SJCRH30 (cell line): ENCODE measurements around the gene ASF1B. TPM values are rescaled to one million over a fixed set of nuclear protein-coding genes. Genes with fewer than 3 reads are reported as not detected.

Experiments used
- DNase-seq, 2 experiments: peaks; one replicate each; pipeline ENCODE4 v3.0.0-alpha.2; 2015 to 2020
- H3K27ac ChIP-seq: fragments of 250-450 bp; sonication (Bioruptor Pico); 2 replicates; pipeline ENCODE4 v1.5.1; 2020; ENCODE audit warnings: mild to moderate bottlenecking, moderate library complexity
- H3K27me3 ChIP-seq: fragments of 250-450 bp; sonication (Bioruptor Pico); 2 replicates; pipeline ENCODE4 v1.5.1; 2020; ENCODE audit warnings: mild to moderate bottlenecking, moderate library complexity
- H3K36me3 ChIP-seq: fragments of 250-450 bp; sonication (Bioruptor Pico); 2 replicates; pipeline ENCODE4 v1.5.1; 2020; ENCODE audit warnings: mild to moderate bottlenecking, moderate library complexity
- H3K4me1 ChIP-seq: fragments of 250-450 bp; sonication (Bioruptor Pico); 2 replicates; pipeline ENCODE4 v1.5.1; 2020; ENCODE audit warnings: mild to moderate bottlenecking, moderate library complexity
- H3K4me3 ChIP-seq: fragments of 250-450 bp; sonication (Bioruptor Pico); 2 replicates; pipeline ENCODE4 v1.5.1; 2020; ENCODE audit warnings: mild to moderate bottlenecking, moderate library complexity
- H3K9me3 ChIP-seq: fragments of 250-450 bp; sonication (Bioruptor Pico); replicated peaks from 2 replicates; pipeline ENCODE4 v1.5.1; 2020; ENCODE audit warnings: mild to moderate bottlenecking, moderate library complexity
- total RNA-seq: library from RNA; depleted of rRNA; stranded (reverse); fragments of >200 nt; shearing (Covaris generic); gene quantifications from 2 replicates; pipeline ENCODE4 v1.2.3, GENCODE V29; 2014

ASF1B gene
- total RNA-seq, 1 experiment from 2014 or later, result 102 TPM

GRCh38 chr19:14113762-14114414 lies 22.5 kb downstream of the ASF1B start:
- Histone ChIP-seq H3K4me1 (peaks cover 21% of the 10 kb centered on the region), H3K36me3 (peaks cover 3% of the 10 kb centered on the region; the same call in 1 of the 2 replicates), H3K27ac (no peak overlapping the region), H3K9me3 (no peaks in the 10 kb centered on the region), H3K4me3 (no peak overlapping the region), H3K27me3 (no peaks in the 10 kb centered on the region)
- DNase-seq, result peak; percentile 49 to 55

- Histone ChIP-seq H3K36me3 (peaks cover 7% of the 10 kb centered on the region; the same call in 1 of the 2 replicates), H3K27me3 (no peaks in the 10 kb centered on the region), H3K4me1 (peaks cover 15% of the 10 kb centered on the region), H3K27ac (peak overlapping the region; percentile 57), H3K9me3 (no peaks in the 10 kb centered on the region), H3K4me3 (peak overlapping the region; percentile 11; the same call in 1 of the 2 replicates)
- peak in 1 of 2 experiments; percentile 54 for DNase-seq
Measured at GRCh38 chr19:14112809-14113385, 23.5 kb downstream of the ASF1B start.

- H3K36me3 ChIP-seq, result peaks cover 7% of the 10 kb centered on the region; the same call in 1 of the 2 replicates
- no peak for DNase-seq
- no peak overlapping the region for H3K4me3 ChIP-seq
- H3K27ac ChIP-seq, result peak overlapping the region; percentile 57
- no peaks in the 10 kb centered on the region for H3K27me3 ChIP-seq
- peaks cover 15% of the 10 kb centered on the region for H3K4me1 ChIP-seq
- no peaks in the 10 kb centered on the region for H3K9me3 ChIP-seq
Measured at GRCh38 chr19:14112051-14112808, 24.2 kb downstream of the ASF1B start.

- no peak for DNase-seq
- peaks cover 15% of the 10 kb centered on the region for H3K4me1 ChIP-seq
- peaks cover 10% of the 10 kb centered on the region; the same call in 1 of the 2 replicates for H3K36me3 ChIP-seq
- no peak overlapping the region for H3K27ac ChIP-seq
- H3K9me3 ChIP-seq, result no peaks in the 10 kb centered on the region
- H3K27me3 ChIP-seq, result no peaks in the 10 kb centered on the region
- no peak overlapping the region for H3K4me3 ChIP-seq
Measured at GRCh38 chr19:14111486-14111885, 24.9 kb downstream of the ASF1B start.

GRCh38 chr19:14110650-14111049 lies 25.7 kb downstream of the ASF1B start:
- H3K4me3 ChIP-seq, result no peak overlapping the region
- no peaks in the 10 kb centered on the region for H3K9me3 ChIP-seq
- peaks cover 15% of the 10 kb centered on the region for H3K4me1 ChIP-seq
- DNase-seq, result no peak
- no peaks in the 10 kb centered on the region for H3K27me3 ChIP-seq
- no peak overlapping the region for H3K27ac ChIP-seq
- H3K36me3 ChIP-seq, result peaks cover 18% of the 10 kb centered on the region

- no peak overlapping the region for H3K4me3 ChIP-seq
- H3K4me1 ChIP-seq, result peaks cover 5% of the 10 kb centered on the region
- DNase-seq, result no peak
- peaks cover 37% of the 10 kb centered on the region for H3K36me3 ChIP-seq
- no peaks in the 10 kb centered on the region for H3K27me3 ChIP-seq
- no peaks in the 10 kb centered on the region for H3K9me3 ChIP-seq
- H3K27ac ChIP-seq, result no peak overlapping the region
Measured at GRCh38 chr19:14107581-14108461, 28.6 kb downstream of the ASF1B start.

GRCh38 chr19:14106840-14107239 lies 29.5 kb downstream of the ASF1B start:
- Histone ChIP-seq H3K4me1 (no peaks in the 10 kb centered on the region), H3K36me3 (peaks cover 43% of the 10 kb centered on the region), H3K4me3 (no peak overlapping the region), H3K9me3 (no peaks in the 10 kb centered on the region), H3K27me3 (no peaks in the 10 kb centered on the region), H3K27ac (no peak overlapping the region)
- DNase-seq, result no peak

- Histone ChIP-seq H3K27ac (no peak overlapping the region), H3K4me3 (no peak overlapping the region), H3K4me1 (no peaks in the 10 kb centered on the region), H3K9me3 (no peaks in the 10 kb centered on the region), H3K27me3 (no peaks in the 10 kb centered on the region), H3K36me3 (peaks cover 53% of the 10 kb centered on the region)
- no peak for DNase-seq
Measured at GRCh38 chr19:14105680-14106079, 30.7 kb downstream of the ASF1B start.

GRCh38 chr19:14103310-14103709 lies 33.1 kb downstream of the ASF1B start:
- Histone ChIP-seq H3K4me3 (no peak overlapping the region), H3K36me3 (peaks cover 61% of the 10 kb centered on the region), H3K27me3 (no peaks in the 10 kb centered on the region), H3K9me3 (no peaks in the 10 kb centered on the region), H3K27ac (no peak overlapping the region), H3K4me1 (no peaks in the 10 kb centered on the region)
- DNase-seq, result no peak

GRCh38 chr19:14102756-14103155 lies 33.6 kb downstream of the ASF1B start:
- no peaks in the 10 kb centered on the region for H3K9me3 ChIP-seq
- H3K27ac ChIP-seq, result no peak overlapping the region
- no peaks in the 10 kb centered on the region for H3K27me3 ChIP-seq
- H3K4me3 ChIP-seq, result no peak overlapping the region
- H3K4me1 ChIP-seq, result no peaks in the 10 kb centered on the region
- no peak for DNase-seq
- H3K36me3 ChIP-seq, result peaks cover 61% of the 10 kb centered on the region

GRCh38 chr19:14102102-14102696 lies 34.2 kb downstream of the ASF1B start:
- H3K27me3 ChIP-seq, result no peaks in the 10 kb centered on the region
- H3K9me3 ChIP-seq, result no peaks in the 10 kb centered on the region
- H3K27ac ChIP-seq, result no peak overlapping the region
- no peak overlapping the region for H3K4me3 ChIP-seq
- H3K36me3 ChIP-seq, result peaks cover 66% of the 10 kb centered on the region
- DNase-seq, result no peak
- H3K4me1 ChIP-seq, result no peaks in the 10 kb centered on the region

GRCh38 chr19:14101003-14101545 lies 35.3 kb downstream of the ASF1B start:
- Histone ChIP-seq H3K9me3 (no peaks in the 10 kb centered on the region), H3K27ac (no peak overlapping the region), H3K4me1 (no peaks in the 10 kb centered on the region), H3K27me3 (no peaks in the 10 kb centered on the region), H3K36me3 (peaks cover 69% of the 10 kb centered on the region), H3K4me3 (no peak overlapping the region)
- no peak for DNase-seq

- Histone ChIP-seq H3K4me1 (no peaks in the 10 kb centered on the region), H3K27ac (no peak overlapping the region), H3K4me3 (no peak overlapping the region), H3K27me3 (no peaks in the 10 kb centered on the region), H3K36me3 (peaks cover 48% of the 10 kb centered on the region), H3K9me3 (peaks cover 14% of the 10 kb centered on the region)
- DNase-seq, result no peak
Measured at GRCh38 chr19:14097532-14098151, 38.7 kb downstream of the ASF1B start.
